ENCODE data around the gene IGFBPL1.

GRCh38 chr9:38445154-38446043 is 21.1 kb upstream of the IGFBPL1 start:
- TF ChIP-seq POLR2AphosphoS5 (IDR thresholded peaks at IDR 0.05) (no peak), CTCF (IDR thresholded peaks at IDR 0.05) (no peak), POLR2A (IDR thresholded peaks at IDR 0.05) (no peak)

Data from suprapubic skin (tissue), 4 donors.